ENCODE measurements around the gene IMMP2L.

GRCh38 chr7:111290982-111291381, 271.3 kb downstream of the IMMP2L start:
- TF ChIP-seq CTCF (conservative IDR thresholded peaks at IDR 0.05) (no peak), ZFX (IDR thresholded peaks at IDR 0.05) (no peak)

Data from C4-2B (cell line).